G401.6 (cell line): ENCODE measurements around the gene MTMR12.

Experiments
- FAIRE-seq: peaks from 2 replicates; lab custom pipeline; 2012; peaks lifted over from hg19 to GRCh38; lab: Jason Lieb, UNC

MTMR12 gene

DNA sequence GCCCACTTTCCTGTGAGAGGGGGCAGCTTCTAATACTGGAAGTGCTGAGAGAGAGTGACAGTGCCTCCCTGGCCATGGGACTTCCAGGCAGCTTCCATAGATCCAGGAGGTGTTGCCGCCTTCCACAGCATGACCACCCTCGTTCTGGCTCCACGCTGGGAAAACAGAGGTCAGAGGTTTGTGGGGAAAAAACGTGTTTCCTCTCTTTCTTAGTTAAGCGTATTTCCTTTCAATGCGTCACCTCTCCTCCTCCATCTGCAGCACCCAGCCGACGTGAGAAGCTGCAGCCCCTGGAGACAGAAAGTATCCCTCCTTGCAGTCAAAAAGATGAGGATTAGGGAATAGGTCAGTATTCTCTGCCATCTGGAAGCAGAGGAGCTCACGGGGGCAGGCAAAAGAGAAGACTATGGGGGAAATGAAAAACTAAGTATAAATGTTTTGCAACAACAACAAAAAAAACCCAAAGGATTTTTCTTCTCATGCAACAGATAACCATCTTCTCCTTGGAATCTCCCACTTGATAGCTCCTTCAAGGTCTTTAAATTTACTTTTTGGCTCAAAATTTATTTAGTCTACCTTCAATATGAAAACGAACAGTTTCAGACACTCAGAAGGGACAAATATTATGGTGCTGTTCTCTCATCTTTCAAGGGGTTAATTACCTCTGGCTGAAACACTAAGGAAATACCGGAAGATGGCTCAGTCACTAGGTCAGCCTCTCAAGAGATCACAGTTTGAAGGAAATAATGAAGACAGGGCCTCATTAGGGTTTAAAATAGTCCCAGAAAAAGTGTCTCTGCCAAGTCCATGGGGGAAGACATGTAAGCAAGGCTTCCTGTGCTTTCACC lies 38.0 kb downstream of the MTMR12 start:
- no peak for FAIRE-seq

DNA sequence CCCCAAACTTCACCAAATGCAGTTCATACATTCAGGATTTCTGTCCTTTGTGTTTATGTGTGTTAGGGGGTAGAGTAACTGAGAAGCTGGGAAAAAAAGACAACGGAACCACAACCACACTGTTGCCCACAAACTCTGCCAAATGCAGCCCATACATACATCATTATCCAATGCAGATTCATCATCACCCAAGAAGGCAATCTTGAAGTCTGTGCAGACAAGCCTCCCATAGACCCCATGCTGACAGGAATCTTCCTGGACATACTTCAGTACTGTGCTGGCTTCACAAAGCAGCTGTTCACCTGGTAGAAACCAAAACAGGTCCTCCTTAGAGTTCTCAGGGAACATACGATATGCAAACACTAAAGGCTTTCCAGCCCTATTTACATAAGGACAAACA lies 38.9 kb downstream of the MTMR12 start:
- no peak for FAIRE-seq

DNA sequence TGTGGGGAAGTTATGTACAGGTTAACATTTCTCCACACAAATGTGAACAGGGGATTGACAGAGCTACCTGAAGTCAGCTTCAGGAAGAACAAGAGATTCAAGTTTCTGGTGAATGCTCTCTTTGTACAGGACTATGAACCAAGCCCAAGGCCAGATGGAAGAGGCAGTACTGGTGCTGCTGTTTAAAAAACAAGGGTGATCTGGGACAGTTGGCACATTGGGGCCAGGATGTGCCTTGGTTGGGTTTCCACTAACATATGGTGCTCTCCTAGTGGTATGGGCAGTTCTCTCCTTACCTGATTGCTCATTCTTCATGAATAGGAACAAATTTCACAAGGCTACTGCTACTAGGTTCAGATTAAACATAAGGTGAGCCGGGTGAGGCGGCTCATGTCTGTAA lies 40.0 kb downstream of the MTMR12 start:
- FAIRE-seq = no peak

DNA sequence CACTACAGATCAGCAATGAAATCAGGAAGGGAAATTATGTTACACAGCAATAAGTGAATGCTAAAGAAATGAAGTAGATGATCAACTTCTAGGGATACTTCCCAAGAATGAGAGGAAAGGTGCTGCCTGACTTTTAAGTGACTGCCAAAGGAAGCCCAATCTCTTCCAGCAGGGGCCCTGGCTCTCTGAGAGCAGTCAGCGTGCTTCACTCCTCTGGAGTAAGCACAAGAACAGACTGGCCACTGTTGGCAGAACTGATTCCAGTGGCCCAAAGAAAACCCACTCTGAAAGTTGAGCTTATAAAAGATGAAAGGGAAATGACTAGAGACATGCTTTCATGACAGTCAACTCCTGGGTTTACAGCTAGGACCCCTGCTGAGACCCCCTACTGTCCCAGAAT lies 41.8 kb downstream of the MTMR12 start:
- FAIRE-seq = no peak

DNA sequence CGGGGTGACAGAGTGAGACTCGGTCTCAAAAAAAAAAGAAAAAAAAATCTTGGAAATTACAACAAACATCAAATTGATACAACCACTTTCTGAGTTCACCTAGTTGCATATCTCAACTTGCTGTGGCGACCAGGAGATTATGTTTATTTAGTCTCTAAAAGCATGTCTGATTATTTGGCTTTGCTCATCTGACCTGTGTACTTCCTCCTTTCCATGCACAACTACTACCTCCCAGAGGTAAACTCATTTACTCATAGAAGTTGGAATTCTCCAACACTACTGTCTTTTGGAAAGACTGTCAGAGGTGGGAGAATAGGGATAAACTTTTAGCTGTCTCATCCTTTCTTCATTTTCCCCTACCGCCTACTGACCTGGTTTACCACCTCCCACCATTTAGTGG lies 42.6 kb downstream of the MTMR12 start:
- FAIRE-seq = no peak

DNA sequence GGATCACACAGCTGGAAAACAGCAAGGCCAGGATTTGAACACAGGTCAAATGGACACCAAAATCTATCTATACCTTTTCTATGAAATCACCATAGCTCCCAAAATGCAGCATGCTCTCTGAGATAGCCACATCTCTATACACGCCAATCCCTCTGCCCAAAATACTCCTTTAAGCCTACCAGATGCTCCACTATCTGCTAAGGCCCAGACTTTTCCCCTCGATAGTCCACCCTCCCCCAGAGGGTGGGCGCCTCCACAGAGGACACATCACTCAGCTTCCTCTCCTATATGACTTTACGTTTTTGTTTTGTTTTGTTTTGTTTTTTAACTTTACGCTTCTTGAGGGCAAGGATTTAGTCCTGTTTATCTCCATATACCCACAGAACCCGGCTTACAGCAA lies 46.8 kb downstream of the MTMR12 start:
- no peak for FAIRE-seq

DNA sequence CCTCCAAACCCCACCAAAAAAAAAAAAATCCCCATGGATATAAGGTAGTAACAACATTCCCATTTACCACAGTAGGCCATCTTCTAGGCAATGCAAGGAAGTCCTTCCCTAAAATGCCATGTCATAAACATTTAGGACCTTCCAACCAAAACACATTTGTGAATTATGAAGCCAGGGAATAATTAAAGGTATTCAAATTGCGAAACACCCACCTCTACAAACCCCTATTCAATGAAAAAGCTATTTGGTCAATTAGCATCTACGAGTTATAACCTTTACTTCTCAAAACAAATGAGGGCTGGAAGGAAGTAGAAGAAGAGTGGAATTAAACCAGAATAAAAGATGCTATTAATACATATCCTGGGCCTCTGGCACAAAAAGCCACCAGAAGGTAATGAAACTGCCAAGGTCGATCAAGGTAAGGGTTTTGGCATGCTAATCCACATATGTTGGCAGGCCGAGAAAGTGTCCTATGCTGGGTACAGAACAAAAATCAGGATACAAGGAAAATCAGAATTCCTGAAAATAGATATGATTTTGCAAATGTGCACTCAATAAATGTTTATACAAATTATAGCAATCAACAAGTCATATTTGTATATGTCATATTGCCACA lies 47.7 kb downstream of the MTMR12 start:
- no peak for FAIRE-seq

DNA sequence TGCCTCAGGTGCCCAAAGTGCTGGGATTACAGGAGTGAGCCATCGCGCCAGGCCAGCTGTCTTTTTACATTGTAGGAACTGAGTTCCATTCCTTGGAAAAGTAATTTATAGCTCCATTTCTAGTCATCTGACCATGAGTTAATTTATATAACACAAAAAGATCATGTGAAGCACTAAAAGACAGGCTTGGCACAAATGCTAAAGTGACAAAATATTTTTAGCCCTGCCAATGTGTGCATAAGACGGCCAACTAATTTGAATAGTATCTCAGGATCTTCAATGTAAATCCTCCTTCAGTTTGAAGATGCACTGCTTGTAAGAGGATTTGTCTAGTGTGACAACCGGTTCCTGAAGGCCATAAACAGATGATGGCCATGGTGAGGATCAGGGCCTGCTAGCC lies 49.1 kb downstream of the MTMR12 start:
- no peak for FAIRE-seq

DNA sequence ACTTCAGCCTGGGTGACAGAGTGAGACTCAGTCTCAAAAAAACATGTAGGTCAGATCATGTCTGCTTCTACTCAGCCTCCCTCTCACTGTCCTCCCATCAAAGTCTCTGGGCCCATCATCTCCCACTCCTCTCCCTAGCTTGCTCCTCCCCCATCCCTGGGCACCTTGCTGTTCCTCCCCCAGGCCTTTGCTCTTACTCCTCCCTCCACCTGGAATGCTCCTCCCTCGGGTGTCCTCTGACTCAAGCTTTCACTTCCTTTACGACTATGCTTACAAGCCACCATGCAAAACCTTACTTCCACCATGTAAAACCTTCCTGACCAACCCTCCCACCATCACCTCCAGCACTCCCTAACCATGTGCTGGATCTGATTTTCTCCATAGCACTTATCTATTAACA lies 51.5 kb downstream of the MTMR12 start:
- no peak for FAIRE-seq

DNA sequence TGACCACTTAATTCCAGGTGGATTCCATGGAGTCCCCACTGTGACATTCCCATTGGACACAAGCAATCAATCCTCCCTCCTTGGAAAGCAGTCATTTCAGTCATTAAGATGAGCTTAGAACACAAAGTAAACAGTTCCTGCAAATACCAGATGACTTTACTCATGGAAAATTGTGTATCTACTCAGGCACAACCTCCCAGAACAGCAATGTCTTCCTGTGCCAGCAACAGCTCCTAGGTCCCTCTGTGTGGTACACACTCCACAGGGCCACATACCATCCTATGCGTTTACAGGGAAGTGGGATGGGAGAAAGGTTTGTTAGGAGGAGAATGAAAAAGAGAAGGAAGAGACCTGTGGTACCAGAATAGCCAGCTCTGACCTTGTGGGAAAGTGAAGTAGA lies 53.7 kb downstream of the MTMR12 start:
- no peak for FAIRE-seq

DNA sequence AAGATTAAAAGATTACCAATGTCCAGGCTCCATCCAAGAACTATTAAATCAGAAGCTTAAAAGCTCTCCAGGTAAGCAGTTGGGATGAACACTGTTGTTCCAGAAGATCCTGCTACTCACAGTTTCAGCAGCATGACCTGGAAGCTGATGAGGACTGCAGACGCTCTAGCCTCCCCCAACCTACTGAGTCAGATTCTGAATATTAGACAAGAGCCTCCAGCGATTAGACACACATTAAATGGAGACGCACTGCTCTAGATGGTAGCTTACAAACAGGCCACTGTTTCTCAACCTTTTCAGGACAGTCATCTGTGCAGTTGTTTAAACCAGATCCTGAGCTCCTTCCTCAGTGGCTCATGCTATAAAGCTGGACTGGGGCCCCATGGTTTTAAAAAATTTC lies 54.3 kb downstream of the MTMR12 start:
- no peak for FAIRE-seq

DNA sequence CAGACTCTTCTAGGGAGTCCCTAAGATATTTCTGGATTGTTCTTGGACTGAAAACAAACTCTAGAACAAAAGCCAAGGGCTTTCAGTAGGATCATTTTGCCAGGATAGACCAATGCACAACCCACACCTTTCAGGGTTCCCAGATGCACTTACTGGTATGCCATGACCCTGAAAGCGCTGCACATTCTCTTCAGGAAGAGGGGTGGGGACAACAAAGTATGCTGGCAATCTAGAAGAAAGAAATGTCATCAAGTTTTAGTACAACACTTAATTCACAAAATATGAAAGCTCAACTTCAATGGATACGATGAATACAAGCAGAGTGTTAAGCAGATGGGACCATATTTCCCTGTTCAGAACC lies 57.2 kb downstream of the MTMR12 start:
- FAIRE-seq = no peak

DNA sequence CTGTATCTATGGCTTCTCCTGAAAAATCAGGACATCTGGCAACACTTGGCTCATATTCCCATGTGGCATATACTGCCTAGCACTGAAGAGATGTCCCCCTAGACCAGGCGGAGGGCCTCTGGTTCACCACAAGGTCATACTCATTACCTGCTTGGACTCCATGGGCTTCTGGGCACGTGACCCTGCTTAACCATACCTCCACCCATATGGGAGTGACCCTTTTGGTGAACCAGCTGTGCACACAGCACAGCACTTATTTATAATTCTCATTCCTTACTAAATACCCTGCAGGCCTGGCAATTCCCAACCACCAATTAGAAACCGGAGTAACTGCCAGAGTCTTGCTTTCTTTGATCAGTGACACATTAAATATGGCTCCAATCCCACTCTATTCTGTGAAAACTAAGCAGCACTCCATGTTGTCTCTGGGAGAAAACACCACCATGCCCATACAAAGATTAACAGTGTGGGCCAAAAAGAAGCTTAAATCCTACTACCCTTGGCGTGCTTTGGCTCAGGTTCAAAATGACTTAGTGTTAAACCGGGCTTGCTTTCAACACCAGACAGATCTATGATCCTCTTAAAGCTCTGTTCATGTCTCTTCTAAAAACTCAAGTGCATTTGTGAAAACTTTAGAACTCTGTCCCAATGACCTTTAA lies 57.7 kb downstream of the MTMR12 start:
- FAIRE-seq = no peak

DNA sequence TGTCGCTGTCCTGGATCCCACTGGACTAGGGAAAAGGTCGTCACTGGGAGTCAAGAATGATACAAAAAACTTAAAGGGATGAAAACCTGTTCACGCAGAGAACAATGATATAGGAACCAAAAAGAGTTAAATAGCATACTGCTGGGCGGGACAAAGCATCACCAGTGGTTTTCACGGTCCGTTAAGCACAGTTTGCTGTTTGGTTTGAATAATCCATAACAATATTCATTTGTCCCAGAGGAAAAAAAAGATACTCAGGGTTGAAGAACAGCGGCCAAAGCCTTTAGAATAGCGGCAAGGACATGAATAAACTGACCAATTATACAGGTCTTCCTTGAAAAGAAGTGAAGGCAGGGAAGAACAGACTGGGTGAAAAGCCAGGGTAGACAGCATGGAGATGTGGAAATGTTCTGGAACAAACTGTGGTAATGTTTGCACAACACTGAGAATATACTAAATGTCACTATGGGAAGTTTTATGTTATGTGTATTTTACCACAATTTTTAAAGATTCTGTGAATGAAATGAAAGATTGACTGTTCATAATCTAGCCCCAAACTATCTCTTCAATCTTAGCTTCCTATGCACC lies 60.8 kb downstream of the MTMR12 start:
- FAIRE-seq = no peak

DNA sequence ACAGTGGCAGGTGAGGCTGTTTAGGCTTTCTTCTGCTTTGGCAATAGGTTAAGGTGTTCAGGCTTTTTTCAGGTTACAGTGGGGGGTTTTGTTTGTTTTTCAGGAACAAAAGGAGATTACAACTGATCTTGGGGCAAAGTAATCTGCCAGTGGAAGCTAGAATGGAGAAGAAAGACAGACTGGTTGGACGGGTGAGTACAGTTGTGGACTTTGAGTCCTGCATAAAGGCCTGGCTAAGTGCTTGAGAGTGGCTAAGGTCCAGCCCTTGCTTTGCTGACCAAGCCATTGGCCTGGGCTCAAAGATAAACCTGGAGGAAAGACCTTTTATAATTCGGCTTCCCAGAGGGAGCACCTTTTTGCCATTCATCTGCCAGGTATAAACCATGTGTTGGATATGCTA lies 63.1 kb downstream of the MTMR12 start:
- FAIRE-seq = no peak

DNA sequence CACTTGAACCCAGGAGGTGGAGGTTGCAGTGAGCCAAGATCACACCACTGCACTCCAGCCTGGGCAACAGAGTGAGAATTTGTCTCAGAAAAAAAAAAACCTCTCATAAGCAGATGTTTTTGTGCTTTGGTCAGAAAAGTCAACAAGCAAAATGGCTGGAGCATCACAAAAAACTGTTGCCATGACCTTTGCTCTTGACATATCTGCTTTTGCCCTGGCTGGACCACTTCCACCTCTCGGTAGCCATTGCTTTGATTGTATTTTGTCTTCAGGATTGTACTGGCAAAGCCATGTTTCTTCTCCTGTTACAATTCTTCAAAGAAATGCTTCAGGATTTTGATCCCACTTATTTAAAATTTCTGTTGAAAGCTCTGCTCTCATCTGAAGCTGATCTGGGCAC lies 67.0 kb downstream of the MTMR12 start:
- no peak for FAIRE-seq

DNA sequence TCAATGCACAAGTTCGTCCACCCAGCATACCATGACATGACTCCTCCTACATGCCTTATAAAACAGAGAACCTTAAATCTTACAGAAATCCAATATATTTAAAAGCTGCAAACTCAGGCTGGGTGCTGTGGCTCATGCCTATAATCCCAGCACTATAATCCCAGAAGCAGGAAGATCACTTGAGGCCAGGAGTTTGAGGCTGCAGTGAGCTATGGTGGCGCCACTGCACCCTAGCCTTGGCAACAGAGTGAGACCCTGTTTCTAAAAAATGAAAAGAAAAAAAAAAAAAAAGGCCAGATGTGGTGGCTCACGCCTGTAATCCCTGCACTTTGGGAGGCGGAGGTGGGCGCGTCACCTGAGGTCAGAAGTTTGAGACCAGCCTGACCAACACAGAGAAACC lies 68.7 kb downstream of the MTMR12 start:
- FAIRE-seq = no peak

DNA sequence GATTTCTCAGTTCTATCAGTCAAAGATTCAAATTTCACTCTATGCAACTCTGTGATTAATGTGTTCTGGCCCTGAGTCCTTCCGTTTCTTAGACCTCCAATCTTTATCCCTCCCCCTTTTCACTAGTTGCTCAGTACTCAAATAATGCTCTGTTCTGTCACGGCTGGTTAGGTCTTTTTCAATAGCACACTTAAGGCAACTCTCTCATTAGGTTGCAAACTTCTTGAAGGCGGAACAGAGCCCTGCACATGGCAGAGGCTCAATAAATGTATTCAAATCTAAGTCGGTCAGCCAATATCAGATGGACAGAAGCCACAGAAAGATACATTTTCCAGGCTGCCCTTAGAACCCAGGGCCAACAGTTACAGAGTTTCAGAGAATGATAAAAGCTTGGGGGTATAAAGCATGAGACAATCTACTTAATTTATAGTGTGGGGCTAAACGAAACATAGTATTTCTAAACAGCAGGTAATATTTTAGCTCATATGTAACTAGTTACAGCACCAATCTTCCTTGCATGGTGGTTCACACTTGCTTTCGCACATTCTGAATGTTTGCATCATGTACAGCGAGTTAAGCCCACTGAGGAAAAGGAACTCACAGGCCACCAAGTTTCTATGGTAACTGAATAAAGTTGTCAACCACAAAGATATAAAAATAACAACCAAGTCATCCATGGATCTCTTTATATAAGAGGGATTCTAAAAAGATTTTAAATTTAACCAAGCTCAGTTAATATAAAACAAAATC lies 71.5 kb downstream of the MTMR12 start:
- FAIRE-seq = no peak

DNA sequence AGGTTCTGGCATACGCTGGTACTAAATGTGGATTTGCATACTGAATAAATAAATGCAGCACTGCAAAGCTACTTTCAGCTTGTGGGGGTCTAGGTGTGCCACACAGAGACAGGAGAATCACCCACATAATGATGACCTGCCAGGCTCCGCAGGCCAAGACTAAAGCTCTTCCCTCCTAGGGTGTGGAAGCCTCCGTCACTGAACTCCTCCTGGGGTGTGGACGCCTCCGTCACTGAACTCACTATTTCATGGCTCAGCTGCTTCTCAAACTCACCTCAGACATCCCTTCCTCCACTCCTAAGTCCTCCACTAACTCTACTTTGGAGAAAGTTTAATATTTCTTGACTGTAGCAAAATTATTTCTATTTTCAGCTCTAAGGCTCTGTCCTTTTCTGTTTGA lies 73.4 kb downstream of the MTMR12 start:
- FAIRE-seq = no peak

DNA sequence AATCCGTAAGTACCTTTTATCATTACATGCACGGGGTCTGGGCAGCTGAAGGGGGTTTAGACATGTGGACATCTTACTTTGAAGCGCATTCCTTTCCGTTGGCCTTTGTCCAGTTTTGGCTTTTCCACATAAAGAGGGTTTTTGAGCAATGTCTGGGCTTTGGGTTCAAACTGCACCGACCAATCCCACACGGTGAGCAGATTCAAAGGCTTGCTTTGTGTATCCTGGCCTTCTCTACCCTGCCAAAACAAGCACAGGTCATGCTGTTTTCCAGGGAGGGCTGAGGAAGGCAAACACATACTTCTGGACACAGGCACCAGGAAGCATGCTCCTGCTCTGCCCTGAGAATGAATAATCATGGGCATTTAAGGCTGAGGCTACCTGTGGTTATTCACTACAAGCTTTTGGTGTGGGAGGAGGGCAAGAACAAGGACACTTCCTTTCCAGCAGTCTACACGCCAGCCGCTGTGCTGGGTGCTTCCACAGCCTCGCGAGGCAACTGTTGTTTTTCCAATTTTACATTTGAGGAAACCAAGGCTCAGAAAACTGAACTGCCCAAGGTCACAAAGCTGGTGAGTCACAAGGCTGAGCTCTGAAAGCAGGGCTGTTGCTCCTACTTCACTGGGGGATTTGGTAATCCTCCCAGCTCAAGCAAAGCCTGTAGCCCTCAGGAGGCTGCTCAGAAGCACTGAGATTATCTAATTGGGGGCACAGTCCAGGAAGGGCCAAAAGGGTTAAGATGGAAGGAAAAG lies 78.9 kb downstream of the MTMR12 start:
- no peak for FAIRE-seq

DNA sequence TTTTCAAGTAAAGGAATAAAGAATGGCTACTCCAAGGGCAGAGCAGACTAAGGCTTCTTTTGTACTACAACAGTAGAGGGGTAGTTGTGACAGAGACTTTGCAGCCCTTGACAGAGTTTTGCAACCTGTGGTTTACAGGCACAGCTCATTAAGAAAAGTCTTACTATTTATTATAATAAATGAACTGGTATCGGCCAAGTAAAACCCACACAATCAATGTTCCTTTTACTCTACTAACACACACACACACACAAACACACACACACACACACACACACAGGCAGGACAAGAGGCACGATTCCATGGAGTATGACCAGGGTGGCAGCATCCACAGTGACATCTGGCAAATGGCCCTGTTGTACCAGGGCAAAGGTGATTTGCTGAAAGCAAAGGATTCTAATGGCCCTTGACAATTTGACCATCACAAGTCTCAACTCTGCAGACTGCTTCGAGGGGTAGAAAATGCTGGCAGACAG lies 79.5 kb downstream of the MTMR12 start:
- FAIRE-seq = no peak
